GM12878 (cell line): Measurements from ENCODE around the gene KREMEN2. TPM values are rescaled to one million over a fixed set of nuclear protein-coding genes. Genes with fewer than 3 reads are reported as not detected.

ENCODE experiments used
- ATAC-seq: fragments of 200-7000 bp; cut with Tn5 transposase; 3 replicates; pipeline ENCODE4 v1.9.1; 2020; ENCODE audit warnings: mild to moderate bottlenecking, moderate library complexity
- BruUV-seq: library from RNA; stranded (reverse); fragments of 400-500 nt; replicated peaks from 2 replicates; lab custom pipeline; 2021; lab: Mats Ljungman, UMichigan
- CTCF ChIA-PET: fragments of 300-600 bp; sonication (Branson Sonifier 250); formaldehyde crosslinking; extraction: SDS; loops from one replicate; lab custom pipeline; 2021; ENCODE audit warnings: inconsistent platforms; lab: Yijun Ruan, JAX
- POLR2A ChIA-PET: fragments of 350-600 bp; formaldehyde crosslinking; extraction: SDS; loops from one replicate; lab custom pipeline; 2021; ENCODE audit warnings: inconsistent platforms; lab: Charles Lee
- RAD21 ChIA-PET: fragments of 300-600 bp; sonication (Branson Sonifier 250); formaldehyde crosslinking; loops from one replicate; lab custom pipeline; 2023; ENCODE audit warnings: antibody characterized with exemption; ENCODE audit not compliant: unreplicated experiment; lab: Charles Lee
- SMC1A ChIA-PET: fragments of 300-600 bp; sonication (Branson Sonifier 250); formaldehyde crosslinking; loops from one replicate; lab custom pipeline; 2023; ENCODE audit not compliant: unreplicated experiment, uncharacterized antibody; lab: Charles Lee
- DNase-seq: peaks from one replicate; pipeline ENCODE4 v3.0.0-alpha.2; 2011; ENCODE audit warnings: low read depth, low spot score
- FAIRE-seq: peaks from 3 replicates; lab custom pipeline; 2011; peaks lifted over from hg19 to GRCh38; lab: Jason Lieb, UNC
- H2AFZ ChIP-seq: 2 replicates; pipeline ENCODE4 v1.6.0; 2011; ENCODE audit warnings: low read depth, low read length, control low read depth; ENCODE audit not compliant: control insufficient read depth
- H3K27ac ChIP-seq: 2 replicates; pipeline ENCODE4 v1.5.1; 2011; ENCODE audit warnings: control low read depth; ENCODE audit not compliant: control insufficient read depth, insufficient read depth
- H3K27me3 ChIP-seq, 2 experiments: replicated peaks in 1 of 2; 2 replicates each; pipeline versions ENCODE4 v1.6.0 to v1.6.1; 2011; ENCODE audit warnings: low read length in 1 of 2; ENCODE audit not compliant: control insufficient read depth in 2 of 2, insufficient read depth in 2 of 2
- H3K36me3 ChIP-seq, 2 experiments: 2 replicates each; pipeline ENCODE4 v1.5.1; 2011; ENCODE audit warnings: low read length in 1 of 2; ENCODE audit not compliant: control insufficient read depth in 2 of 2, insufficient read depth in 2 of 2
- H3K4me1 ChIP-seq: 2 replicates; pipeline ENCODE4 v1.6.1; 2011; ENCODE audit warnings: mild to moderate bottlenecking, low read length, moderate library complexity, mixed read lengths; ENCODE audit not compliant: control insufficient read depth, insufficient read depth
- H3K4me2 ChIP-seq: 2 replicates; pipeline ENCODE4 v1.6.0; 2011; ENCODE audit warnings: control low read depth; ENCODE audit not compliant: control insufficient read depth, insufficient read depth
- H3K4me3 ChIP-seq: fragments of 200-600 bp; sonication (generic); 2 replicates; pipeline ENCODE4 v1.5.1; 2016
- H3K79me2 ChIP-seq: 2 replicates; pipeline ENCODE4 v1.6.0; 2011; ENCODE audit warnings: low read length; ENCODE audit not compliant: control insufficient read depth, insufficient read depth
- H3K9ac ChIP-seq: 2 replicates; pipeline ENCODE4 v1.8.0; 2011; ENCODE audit warnings: low read length, control low read depth, mixed read lengths; ENCODE audit not compliant: control insufficient read depth, insufficient read depth
- H3K9me3 ChIP-seq: replicated peaks from 3 replicates; pipeline ENCODE4 v1.5.1; 2011; ENCODE audit warnings: mild to moderate bottlenecking, low read length; ENCODE audit not compliant: control insufficient read depth, insufficient read depth
- H4K20me1 ChIP-seq: 2 replicates; pipeline ENCODE4 v1.6.0; 2011; ENCODE audit not compliant: control insufficient read depth, insufficient read depth
- ASH2L ChIP-seq: fragments of 300-600, 200-600 bp; sonication (generic); IDR thresholded peaks from 2 replicates; pipeline ENCODE4 v1.6.1; 2017; ENCODE audit warnings: low read depth, mild to moderate bottlenecking, borderline replicate concordance
- BACH1 ChIP-seq: fragments of 450-650 bp; IDR thresholded peaks from 2 replicates; pipeline ENCODE4 v1.6.1; 2017; ENCODE audit warnings: mild to moderate bottlenecking, borderline replicate concordance
- CHD1 ChIP-seq: IDR thresholded peaks from 2 replicates; pipeline ENCODE4 v1.6.1; 2012; ENCODE audit warnings: low read depth, low read length, improper control_type of control experiment
- CHD4 ChIP-seq: fragments of 200-600 bp; sonication (generic); IDR thresholded peaks from 2 replicates; pipeline ENCODE4 v1.6.1; 2016; ENCODE audit warnings: mild to moderate bottlenecking
- CREB1 ChIP-seq: IDR thresholded peaks from 2 replicates; pipeline ENCODE4 v1.6.1; 2012; ENCODE audit warnings: low read depth, mild to moderate bottlenecking, inconsistent platforms
- EP300 ChIP-seq, 2 experiments: fragments of 150-350 bp in 1 of 2; IDR thresholded peaks; 2 replicates each; pipeline ENCODE4 v1.6.1; 2011 to 2012; ENCODE audit warnings: low read depth in 2 of 2, low read length in 2 of 2, borderline replicate concordance in 1 of 2, improper control_type of control experiment in 1 of 2, inconsistent platforms in 1 of 2; ENCODE audit not compliant: control insufficient read depth in 1 of 2
- ESRRA ChIP-seq: IDR thresholded peaks from 2 replicates; pipeline ENCODE4 v1.6.1; 2012; ENCODE audit warnings: mild to moderate bottlenecking, low read length, improper control_type of control experiment
- HCFC1 ChIP-seq: fragments of 150-350 bp; IDR thresholded peaks from 2 replicates; pipeline ENCODE4 v1.6.1; 2014; ENCODE audit warnings: low read length
- IKZF1 ChIP-seq: fragments of 450-650 bp; conservative IDR thresholded peaks from 2 replicates; pipeline ENCODE4 v1.6.1; 2017; ENCODE audit warnings: antibody characterized with exemption, mild to moderate bottlenecking
- NFYA ChIP-seq: IDR thresholded peaks from 2 replicates; pipeline ENCODE4 v1.6.1; 2011; ENCODE audit warnings: low read depth, mild to moderate bottlenecking, low read length, improper control_type of control experiment, borderline replicate concordance
- PML ChIP-seq: IDR thresholded peaks from 2 replicates; pipeline ENCODE4 v1.6.1; 2012; ENCODE audit warnings: low read length, inconsistent platforms
- RBBP5 ChIP-seq: fragments of 200-600 bp; sonication (generic); conservative IDR thresholded peaks from 2 replicates; pipeline ENCODE4 v1.6.1; 2016
- ZZZ3 ChIP-seq: IDR thresholded peaks from 2 replicates; pipeline ENCODE4 v1.6.1; 2011; ENCODE audit warnings: low read depth; ENCODE audit not compliant: control insufficient read depth, insufficient read length
- whole genome bisulfite sequencing: methylation state at CpG from one replicate; pipeline ENCODE4 v1.1.6; 2016; ENCODE audit warnings: low lambda C conversion rate; ENCODE audit not compliant: insufficient replicate concordance, insufficient coverage; ENCODE audit errors: missing lambda C conversion rate; 5-methylcytosine and 5-hydroxymethylcytosine counted together
- in situ Hi-C: fragments of 300-500 bp; cut with MboI; formaldehyde crosslinking; loops from 9 replicates; pipeline ENCODE4 v1.14.3; 2018; ENCODE audit warnings: mixed read lengths
- intact Hi-C: fragments of 100-400 bp; cut with micrococcal nuclease; formaldehyde crosslinking; loops from one replicate; pipeline ENCODE4 v1.14.2; 2022; ENCODE audit not compliant: unreplicated experiment
- polyA plus RNA-seq, 11 experiments: library from polyadenylated mRNA; depleted of rRNA in 4 of 11; unstranded in 6 of 11; stranded (reverse) in 5 of 11; fragments of >200 nt; fragmentation: Nextera tagmentation in 4 of 11; fragmentation: Illumina TruSeq in 1 of 11; extraction: Ambion mirVana in 4 of 11; extraction: Trizol in 1 of 11; gene quantifications; 1 replicate in 1 of 11; 2 replicates in 10 of 11; pipeline versions ENCODE4 v1.2.1 to v1.2.3, GENCODE V29; 2011 to 2016; ENCODE audit warnings: inconsistent platforms in 2 of 11, missing spikeins in 2 of 11, low read depth in 1 of 11
- total RNA-seq, 4 experiments: library from RNA; depleted of rRNA in 3 of 4; stranded (reverse); fragments of >200 nt in 3 of 4; fragmentation: Illumina TruSeq in 1 of 4; extraction: Trizol in 1 of 4; gene quantifications; 2 replicates each; pipeline versions ENCODE4 v1.2.1 to v1.2.3, GENCODE V29; 2013 to 2021
- TF ChIP-seq, protein P1 (sequence below): fragments of 450-650 bp; formaldehyde crosslinking; IDR thresholded peaks from 2 replicates; pipeline ENCODE4 v1.5.0; 2022; ENCODE audit warnings: mild to moderate bottlenecking, missing genetic modification characterization
- TF ChIP-seq, protein P2 (sequence below): fragments of 450-650 bp; IDR thresholded peaks from 2 replicates; pipeline ENCODE4 v1.6.1; 2014; ENCODE audit warnings: mild to moderate bottlenecking
- TF ChIP-seq, protein P3 (sequence below): fragments of 450-650 bp; IDR thresholded peaks from 2 replicates; pipeline ENCODE4 v1.6.1; 2017; ENCODE audit warnings: borderline replicate concordance

Gene KREMEN2
- total and polyA plus RNA-seq, 10 of the 15 experiments (the other 5 are each of a cell fraction or from before 2014, with no cell fraction given): 0.06 to 3.7 (median 0.83) TPM; not detected in 2

DNA sequence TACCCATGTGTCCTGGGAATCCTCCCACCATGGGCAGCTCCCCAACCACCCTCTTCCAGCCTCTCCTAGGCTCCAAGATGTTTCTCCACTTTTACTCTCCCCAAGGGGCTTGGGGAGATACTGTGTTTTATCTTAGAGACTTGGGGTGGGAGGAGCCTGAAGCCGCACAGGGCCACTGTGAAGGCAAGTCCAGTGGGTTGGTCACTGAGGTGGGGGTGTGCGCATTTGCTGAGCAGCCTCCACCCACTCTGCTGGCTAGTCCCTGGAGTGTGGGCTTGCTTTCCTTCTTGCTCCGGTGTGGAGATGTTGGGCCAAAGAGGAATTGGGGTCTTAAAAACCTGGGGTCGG, 44.6 kb downstream of the KREMEN2 start:
- no peak overlapping the region for H3K9ac ChIP-seq
- no peak overlapping the region for H2AFZ ChIP-seq
- CTCF ChIA-PET: interaction anchor here (11.3 kb wide), 1 partner anchor 18 kb away, joined by 421 read pairs; the partner anchor contains the start of genes CLDN6, HCFC1R1, THOC6 and TNFRSF12A
- no peaks in the 10 kb centered on the region for H4K20me1 ChIP-seq
- H3K27me3 ChIP-seq: peaks cover 0 to 17% of the 10 kb centered on the region in 2 experiments
- H3K9me3 ChIP-seq: no peaks in the 10 kb centered on the region
- 75% methylated on average over 4 of the region's 4 CpGs for WGBS
- POLR2A ChIA-PET: no interaction called here
- SMC1A ChIA-PET: interaction anchor here (7.2 kb wide), 1 partner anchor 17 kb away, joined by 91 read pairs; the partner anchor contains the start of genes HCFC1R1 and THOC6
- DNase-seq: no peak
- TF ChIP-seq CHD1 (no peak), BACH1 (no peak), CREB1 (no peak), RBBP5 (no peak), ESRRA (no peak), CHD4 (no peak), HCFC1 (no peak), EP300 (IDR thresholded peaks at IDR 0.05; ENCODE audit: borderline replicate concordance in 1 of 2, control insufficient read depth in 1 of 2, low read depth in 2 of 2, low read length in 2 of 2) (no peak), NFYA (no peak), IKZF1 (no peak), ASH2L (no peak), ZZZ3 (no peak), PML (no peak)
- TF ChIP-seq, protein P1, sequence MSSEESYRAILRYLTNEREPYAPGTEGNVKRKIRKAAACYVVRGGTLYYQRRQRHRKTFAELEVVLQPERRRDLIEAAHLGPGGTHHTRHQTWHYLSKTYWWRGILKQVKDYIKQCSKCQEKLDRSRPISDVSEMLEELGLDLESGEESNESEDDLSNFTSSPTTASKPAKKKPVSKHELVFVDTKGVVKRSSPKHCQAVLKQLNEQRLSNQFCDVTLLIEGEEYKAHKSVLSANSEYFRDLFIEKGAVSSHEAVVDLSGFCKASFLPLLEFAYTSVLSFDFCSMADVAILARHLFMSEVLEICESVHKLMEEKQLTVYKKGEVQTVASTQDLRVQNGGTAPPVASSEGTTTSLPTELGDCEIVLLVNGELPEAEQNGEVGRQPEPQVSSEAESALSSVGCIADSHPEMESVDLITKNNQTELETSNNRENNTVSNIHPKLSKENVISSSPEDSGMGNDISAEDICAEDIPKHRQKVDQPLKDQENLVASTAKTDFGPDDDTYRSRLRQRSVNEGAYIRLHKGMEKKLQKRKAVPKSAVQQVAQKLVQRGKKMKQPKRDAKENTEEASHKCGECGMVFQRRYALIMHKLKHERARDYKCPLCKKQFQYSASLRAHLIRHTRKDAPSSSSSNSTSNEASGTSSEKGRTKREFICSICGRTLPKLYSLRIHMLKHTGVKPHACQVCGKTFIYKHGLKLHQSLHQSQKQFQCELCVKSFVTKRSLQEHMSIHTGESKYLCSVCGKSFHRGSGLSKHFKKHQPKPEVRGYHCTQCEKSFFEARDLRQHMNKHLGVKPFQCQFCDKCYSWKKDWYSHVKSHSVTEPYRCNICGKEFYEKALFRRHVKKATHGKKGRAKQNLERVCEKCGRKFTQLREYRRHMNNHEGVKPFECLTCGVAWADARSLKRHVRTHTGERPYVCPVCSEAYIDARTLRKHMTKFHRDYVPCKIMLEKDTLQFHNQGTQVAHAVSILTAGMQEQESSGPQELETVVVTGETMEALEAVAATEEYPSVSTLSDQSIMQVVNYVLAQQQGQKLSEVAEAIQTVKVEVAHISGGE: no peak
- TF ChIP-seq, protein P2, sequence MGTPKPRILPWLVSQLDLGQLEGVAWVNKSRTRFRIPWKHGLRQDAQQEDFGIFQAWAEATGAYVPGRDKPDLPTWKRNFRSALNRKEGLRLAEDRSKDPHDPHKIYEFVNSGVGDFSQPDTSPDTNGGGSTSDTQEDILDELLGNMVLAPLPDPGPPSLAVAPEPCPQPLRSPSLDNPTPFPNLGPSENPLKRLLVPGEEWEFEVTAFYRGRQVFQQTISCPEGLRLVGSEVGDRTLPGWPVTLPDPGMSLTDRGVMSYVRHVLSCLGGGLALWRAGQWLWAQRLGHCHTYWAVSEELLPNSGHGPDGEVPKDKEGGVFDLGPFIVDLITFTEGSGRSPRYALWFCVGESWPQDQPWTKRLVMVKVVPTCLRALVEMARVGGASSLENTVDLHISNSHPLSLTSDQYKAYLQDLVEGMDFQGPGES: no peak
- TF ChIP-seq, protein P3, sequence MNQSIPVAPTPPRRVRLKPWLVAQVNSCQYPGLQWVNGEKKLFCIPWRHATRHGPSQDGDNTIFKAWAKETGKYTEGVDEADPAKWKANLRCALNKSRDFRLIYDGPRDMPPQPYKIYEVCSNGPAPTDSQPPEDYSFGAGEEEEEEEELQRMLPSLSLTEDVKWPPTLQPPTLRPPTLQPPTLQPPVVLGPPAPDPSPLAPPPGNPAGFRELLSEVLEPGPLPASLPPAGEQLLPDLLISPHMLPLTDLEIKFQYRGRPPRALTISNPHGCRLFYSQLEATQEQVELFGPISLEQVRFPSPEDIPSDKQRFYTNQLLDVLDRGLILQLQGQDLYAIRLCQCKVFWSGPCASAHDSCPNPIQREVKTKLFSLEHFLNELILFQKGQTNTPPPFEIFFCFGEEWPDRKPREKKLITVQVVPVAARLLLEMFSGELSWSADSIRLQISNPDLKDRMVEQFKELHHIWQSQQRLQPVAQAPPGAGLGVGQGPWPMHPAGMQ: no peak
- TF ChIP-seq, all 136 proteins: peak for 0
- Histone ChIP-seq H3K27ac (no peak overlapping the region), H3K4me3 (no peak overlapping the region), H3K36me3 (no peaks in the 10 kb centered on the region), H3K4me1 (peaks cover 17% of the 10 kb centered on the region), H3K4me2 (no peak overlapping the region), H3K79me2 (no peaks in the 10 kb centered on the region)
- no TSS peak for BruUV-seq
- in situ Hi-C loops: no loop called here
- ATAC-seq (no peak), FAIRE-seq (no peak)
- intact Hi-C loops: no loop called here
- RAD21 ChIA-PET: interaction anchor here (2.1 kb wide), 1 partner anchor 19 kb away, joined by 8 read pairs; no protein-coding TSS in a partner anchor
